Stomach (tissue), 4 donors: ENCODE data around the gene PEX12.

Source experiments
- EP300 ChIP-seq: sonication (generic); formaldehyde crosslinking; IDR thresholded peaks from one replicate; pipeline ENCODE4 v1.6.1; 2017; ENCODE audit warnings: antibody characterized with exemption
- TF ChIP-seq, protein P1 (sequence below), 7 experiments: fragments of 450-650 bp in 4 of 7; fragments of 200-600 bp in 3 of 7; sonication (generic) in 3 of 7; IDR thresholded peaks; one replicate each; pipeline ENCODE4 v1.5.1; 2016 to 2019; ENCODE audit warnings: antibody characterized with exemption in 7 of 7, control low read depth in 2 of 7, mild to moderate bottlenecking in 1 of 7

DNA sequence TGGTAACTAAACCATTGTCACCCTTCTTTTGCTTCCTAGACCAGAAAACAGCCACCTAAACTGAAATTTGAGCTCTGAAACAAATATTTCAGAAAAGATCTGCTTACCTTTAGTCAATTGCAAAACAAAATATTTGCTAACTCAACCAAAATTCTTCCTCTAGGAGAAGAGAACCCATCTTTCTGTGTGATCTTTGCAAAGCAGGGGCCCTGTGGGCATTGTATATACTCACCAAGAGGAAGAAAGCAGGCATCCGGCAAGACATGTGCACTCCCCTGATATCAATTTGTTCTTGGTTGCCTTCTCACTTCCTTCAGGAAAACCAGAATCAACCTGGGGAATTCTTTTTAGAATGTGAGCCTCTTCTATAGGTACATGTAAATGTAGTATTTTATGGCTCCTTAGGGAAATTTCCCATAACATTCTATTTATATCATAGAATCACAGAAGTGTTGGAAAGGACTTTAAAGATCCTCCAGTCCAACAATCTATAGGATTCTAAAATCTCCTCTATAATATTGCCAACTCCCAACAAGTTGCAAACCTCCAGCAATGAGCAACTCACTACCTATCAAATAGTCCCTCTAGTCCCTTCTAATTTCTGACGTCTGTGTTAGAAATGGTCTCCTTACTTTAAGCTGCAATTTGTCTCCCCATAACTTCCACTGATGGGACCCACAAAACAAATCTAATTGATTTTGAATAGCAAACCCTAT, 18.7 kb downstream of the PEX12 start:
- no peak for TF ChIP-seq EP300
- TF ChIP-seq, protein P1, sequence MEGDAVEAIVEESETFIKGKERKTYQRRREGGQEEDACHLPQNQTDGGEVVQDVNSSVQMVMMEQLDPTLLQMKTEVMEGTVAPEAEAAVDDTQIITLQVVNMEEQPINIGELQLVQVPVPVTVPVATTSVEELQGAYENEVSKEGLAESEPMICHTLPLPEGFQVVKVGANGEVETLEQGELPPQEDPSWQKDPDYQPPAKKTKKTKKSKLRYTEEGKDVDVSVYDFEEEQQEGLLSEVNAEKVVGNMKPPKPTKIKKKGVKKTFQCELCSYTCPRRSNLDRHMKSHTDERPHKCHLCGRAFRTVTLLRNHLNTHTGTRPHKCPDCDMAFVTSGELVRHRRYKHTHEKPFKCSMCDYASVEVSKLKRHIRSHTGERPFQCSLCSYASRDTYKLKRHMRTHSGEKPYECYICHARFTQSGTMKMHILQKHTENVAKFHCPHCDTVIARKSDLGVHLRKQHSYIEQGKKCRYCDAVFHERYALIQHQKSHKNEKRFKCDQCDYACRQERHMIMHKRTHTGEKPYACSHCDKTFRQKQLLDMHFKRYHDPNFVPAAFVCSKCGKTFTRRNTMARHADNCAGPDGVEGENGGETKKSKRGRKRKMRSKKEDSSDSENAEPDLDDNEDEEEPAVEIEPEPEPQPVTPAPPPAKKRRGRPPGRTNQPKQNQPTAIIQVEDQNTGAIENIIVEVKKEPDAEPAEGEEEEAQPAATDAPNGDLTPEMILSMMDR (IDR thresholded peaks at IDR 0.05): no peak
